ENCODE results near the gene EXOC3L1.

DNA sequence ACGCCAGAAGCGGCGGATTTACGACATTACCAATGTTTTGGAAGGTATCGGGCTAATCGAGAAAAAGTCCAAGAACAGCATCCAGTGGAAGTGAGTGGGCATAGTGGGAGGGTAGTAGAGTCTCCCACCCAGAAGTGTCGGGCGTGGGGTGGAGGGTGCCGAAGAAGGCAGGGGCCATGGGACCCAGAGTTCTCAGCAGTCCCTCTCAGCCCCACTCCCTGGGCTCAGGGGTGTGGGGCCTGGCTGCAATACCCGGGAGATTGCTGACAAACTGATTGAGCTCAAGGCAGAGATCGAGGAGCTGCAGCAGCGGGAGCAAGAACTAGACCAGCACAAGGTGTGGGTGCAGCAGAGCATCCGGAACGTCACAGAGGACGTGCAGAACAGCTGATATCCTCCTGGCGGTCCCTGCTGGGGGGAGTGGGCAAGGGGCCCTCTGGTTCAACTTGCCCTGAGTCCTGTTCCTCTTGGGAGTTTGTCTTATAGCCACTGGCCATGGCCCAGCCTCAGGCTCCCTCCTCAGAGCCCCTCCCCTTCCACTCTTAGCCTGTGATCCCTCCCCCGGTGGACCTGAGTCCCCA, 2.9 kb upstream of the EXOC3L1 start:
- TF ChIP-seq, protein P1, sequence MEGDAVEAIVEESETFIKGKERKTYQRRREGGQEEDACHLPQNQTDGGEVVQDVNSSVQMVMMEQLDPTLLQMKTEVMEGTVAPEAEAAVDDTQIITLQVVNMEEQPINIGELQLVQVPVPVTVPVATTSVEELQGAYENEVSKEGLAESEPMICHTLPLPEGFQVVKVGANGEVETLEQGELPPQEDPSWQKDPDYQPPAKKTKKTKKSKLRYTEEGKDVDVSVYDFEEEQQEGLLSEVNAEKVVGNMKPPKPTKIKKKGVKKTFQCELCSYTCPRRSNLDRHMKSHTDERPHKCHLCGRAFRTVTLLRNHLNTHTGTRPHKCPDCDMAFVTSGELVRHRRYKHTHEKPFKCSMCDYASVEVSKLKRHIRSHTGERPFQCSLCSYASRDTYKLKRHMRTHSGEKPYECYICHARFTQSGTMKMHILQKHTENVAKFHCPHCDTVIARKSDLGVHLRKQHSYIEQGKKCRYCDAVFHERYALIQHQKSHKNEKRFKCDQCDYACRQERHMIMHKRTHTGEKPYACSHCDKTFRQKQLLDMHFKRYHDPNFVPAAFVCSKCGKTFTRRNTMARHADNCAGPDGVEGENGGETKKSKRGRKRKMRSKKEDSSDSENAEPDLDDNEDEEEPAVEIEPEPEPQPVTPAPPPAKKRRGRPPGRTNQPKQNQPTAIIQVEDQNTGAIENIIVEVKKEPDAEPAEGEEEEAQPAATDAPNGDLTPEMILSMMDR (IDR thresholded peaks at IDR 0.05; ENCODE audit: insufficient read depth, low read length): no peak
- TF ChIP-seq POLR2AphosphoS5 (IDR thresholded peaks at IDR 0.05; ENCODE audit: low read depth) (no peak), GABPA (IDR thresholded peaks at IDR 0.05; ENCODE audit: low read depth) (no peak)

Data from HL-60 (cell line).